HG03520 (cell line): ENCODE results near the gene LGR6.
"Not testable (repeated sequence)": the region's sequence is repeated elsewhere in the genome, so short reads cannot be mapped to it uniquely, and the experiment has no call there.

Experiments
- ATAC-seq: cut with Tn5 transposase; IDR thresholded peaks from one replicate; pipeline ENCODE4 v1.9.1; 2021; ENCODE audit warnings: mild to moderate bottlenecking, moderate library complexity; ENCODE audit not compliant: unreplicated experiment

LGR6 gene

GRCh38 chr1:202158810-202159533 is 34.6 kb upstream of the LGR6 start:
- ATAC-seq: no peak

- ATAC-seq: no peak
Observed at GRCh38 chr1:202159534-202160371, 33.8 kb upstream of the LGR6 start.

DNA sequence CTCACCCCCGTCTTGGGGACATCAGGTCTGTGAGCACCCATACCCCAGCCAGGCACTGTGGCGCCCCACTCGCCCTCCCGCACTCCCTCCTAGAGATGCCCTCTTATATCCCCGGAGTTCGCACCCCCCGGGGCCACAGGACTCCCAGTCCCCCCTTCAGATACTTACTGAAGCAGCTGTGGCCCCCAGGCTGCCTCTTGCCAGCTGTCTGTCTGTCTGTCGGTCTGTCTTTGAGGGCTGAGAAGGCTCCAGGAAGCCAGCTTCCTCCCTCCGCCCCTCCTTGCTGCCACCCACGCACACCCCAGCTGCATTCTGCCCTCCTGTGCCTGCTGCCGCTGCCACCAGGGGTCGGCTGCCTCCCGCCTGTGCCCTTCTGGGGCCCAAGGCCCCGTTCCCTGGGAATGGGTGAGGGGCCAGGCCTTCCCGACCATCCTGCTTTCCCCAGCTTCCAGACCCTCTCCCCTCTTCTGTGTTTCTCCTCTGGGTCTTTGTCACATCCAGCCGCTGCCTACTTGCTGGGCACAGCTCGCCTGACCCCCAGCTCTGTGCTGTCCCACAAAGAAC is 33.1 kb upstream of the LGR6 start, which contains the start of gene PTPN7:
Gene PTPN7 (minus strand): TSS at position 226 of the 564 bp plus-strand sequence. CDS start 1,200 bp downstream, outside the sequence.
- peak; percentile 35 for ATAC-seq

- ATAC-seq: no peak
Observed at GRCh38 chr1:202161151-202162046, 32.2 kb upstream of the LGR6 start.

- ATAC-seq: no peak
Observed at GRCh38 chr1:202162047-202162417, 31.6 kb upstream of the LGR6 start.

DNA sequence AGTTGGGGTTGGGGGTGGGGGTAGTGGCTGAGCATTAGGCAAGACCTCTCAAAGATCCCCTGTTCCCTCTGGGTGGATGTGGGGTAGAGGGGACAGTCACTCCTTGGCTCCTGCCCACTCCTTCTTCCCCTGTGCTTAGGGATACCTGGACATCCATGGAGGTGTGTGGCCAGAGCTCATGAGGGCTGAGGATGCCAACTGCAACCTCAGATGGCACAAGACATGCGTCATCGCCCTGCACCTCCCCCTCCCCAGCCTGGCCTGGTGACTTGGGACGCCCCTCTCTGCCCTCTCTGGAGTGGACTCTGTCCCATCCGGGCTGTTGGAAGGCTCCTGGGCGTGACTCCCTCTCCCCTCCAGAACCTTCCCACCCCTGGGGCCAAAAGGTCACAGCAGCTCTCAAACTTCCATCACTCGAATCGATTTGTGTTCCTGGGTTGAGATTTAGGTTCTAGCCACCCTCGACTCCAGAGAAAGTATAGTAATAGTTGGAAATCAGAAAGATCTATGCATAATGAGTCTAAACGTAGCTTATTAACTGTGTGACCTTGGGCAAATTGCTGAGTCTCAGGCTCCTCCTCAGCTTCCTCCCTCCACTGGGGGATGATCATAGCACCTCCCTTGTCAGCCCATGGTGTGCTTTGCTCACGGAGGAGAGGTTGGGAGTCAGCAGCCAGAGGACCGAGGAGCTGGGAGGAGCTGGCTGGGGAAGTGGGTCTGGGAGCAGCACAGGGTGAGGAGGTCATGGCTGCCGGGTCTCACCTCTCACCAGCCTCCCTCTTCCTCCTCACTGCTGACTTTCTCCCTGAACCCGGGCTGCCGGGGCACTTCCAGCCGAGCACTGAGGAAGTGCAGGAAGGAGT is 30.9 kb upstream of the LGR6 start:
- no peak for ATAC-seq

DNA sequence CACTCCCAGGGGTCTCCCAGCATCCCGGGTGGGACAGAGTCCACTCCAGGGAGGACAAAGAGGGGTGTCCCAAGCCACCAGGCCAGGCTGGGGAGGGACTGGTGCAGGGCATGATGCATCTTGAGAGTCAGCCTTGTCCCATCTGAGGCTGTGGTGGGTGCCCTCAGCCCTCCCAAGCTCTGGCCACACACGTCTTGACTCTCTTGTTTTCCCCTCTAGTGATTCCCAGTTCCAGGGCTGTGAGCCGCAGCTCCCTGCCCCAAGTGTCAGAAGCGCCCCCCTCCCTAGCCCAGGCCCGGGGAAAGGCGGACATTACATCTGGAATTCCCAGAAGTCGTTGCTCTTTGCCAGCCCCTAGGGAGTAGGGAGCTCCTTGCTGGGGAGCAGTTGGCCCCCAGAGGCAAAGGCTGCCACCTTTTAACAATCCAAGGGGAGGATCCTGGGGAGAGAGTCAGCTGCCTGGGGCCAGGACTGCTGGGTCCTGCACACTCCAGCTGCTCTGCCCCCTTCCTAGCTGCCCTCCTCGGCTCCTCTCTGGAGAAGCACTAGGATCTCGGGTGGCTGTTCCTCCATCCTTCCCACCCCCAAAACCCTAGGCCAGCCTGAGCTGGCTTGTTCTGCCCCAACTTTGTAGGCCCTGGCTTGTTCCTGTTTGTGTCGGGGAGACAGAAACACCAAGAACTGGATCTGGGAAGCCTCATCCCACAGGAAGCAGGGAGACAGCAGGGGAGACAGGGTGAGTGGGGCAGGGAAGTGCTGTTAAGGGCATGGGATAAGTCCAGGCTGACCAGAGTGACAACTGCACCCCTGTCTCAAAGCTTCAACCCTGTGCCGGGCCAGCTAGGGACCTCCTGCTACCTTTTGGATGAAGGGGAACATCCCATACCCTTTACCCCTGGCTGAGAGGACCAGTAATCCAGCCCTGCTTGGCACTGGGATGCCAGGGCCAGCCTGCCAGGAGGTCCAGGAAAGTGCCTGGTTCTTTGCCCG is 30.0 kb upstream of the LGR6 start:
- ATAC-seq: no peak

DNA sequence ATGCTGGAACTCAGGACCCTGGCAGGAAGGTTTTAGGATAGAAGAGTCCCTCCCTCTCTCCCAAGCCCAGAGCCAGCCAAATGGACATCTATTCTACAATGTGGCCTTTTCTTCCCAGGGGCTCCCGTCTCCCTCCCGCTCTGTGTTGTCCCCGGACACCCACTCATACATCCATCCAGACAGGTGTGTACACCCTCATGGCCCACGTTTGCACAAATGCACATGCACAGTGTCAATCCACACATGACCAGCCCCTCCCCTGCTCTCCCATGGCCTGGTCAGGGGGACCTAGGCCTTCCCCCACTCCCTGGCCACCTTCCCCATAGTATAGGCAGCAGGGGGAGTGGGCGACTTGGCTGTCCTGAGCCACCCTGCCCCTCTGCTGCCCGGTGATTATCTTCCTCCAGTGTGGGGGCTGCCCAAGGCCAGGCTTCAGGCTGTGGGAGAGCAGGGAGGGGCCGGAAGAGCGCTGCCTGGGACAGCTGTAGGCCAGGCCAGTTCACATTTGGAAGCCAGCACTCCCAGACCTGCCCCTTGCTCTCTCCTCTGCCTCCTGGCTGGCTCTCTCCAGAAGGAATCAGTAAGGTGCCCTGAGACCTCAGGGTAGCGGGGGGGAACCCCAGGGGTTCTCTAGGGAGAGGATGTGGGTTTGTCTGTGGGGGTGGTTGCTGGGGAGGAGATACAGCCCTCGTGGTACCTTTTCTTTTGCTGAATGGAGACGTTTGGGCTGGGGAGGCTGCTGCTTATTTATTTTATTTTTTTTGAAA is 29.1 kb upstream of the LGR6 start:
- ATAC-seq: peak; percentile 44

GRCh38 chr1:202165267-202165941 is 28.2 kb upstream of the LGR6 start:
- ATAC-seq: no peak

- no peak for ATAC-seq
Observed at GRCh38 chr1:202165942-202166843, 27.4 kb upstream of the LGR6 start.

DNA sequence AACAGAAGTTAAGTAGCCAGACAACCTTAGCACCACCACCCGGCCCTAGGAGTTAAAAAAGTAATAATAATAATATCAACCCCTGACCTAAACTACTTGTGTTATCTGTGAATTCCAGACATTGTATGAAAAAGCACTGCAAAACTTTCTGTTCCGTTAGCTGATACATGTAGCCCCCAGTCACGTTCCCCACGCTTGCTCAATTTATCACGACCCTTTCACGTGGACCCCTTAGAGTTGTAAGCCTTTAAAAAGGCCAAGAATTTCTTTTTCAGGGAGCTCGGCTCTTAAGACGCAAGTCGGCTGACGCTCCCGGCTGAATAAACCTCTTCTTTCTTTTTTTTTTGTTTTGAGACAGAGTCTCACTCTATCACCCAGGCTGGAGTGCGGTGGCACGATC is 26.5 kb upstream of the LGR6 start:
- not testable (repeated sequence) for ATAC-seq

- no peak for ATAC-seq
Observed at GRCh38 chr1:202167708-202168415, 25.7 kb upstream of the LGR6 start.

- ATAC-seq: no peak
Observed at GRCh38 chr1:202168861-202169260, 24.7 kb upstream of the LGR6 start.

GRCh38 chr1:202170726-202171125 is 22.9 kb upstream of the LGR6 start:
- ATAC-seq: no peak

DNA sequence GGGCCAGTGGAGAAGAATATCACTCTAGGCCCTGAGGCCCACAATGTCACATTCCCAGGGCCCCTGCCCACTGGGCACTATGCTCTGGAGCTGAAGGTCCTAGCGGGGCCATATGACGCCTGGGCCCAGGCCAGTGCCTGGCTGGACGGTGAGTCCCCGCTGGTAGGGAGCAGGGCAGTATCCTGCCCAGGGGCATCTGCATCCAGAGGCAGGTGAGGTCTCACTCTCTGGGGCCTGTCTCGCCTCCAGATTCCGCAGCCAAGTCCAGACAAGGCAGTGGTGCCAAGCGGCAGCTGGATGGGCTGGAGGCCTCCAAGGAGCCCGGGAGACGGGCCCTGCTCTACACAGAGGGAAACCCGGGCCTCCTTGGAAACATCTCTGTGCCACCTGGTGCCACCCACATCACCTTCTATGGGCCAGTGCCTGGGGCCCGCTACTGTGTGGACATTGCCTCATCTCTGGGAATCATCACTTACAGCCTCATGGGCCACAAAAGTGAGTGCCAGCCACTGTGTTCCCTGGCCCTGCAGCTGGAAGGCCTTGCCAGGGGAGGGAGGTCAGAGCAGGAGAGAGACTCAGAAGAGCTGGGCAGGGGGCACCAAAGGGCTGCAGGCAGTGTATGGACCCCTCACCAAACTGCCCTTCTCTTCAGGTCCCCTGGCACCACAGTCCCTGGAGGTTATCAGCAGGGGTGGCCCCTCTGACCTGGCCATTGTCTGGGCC is 22.1 kb upstream of the LGR6 start:
- ATAC-seq: no peak
